Skeletal muscle satellite cell (primary cell): ENCODE results near the gene MVB12B. TPM values are rescaled to one million over a fixed set of nuclear protein-coding genes. Genes with fewer than 3 reads are reported as not detected.
"Not testable (repeated sequence)": the region's sequence is repeated elsewhere in the genome, so short reads cannot be mapped to it uniquely, and the experiment has no call there.

ENCODE experiments used
- H3K27me3 ChIP-seq: 2 replicates; pipeline ENCODE4 v1.7.0; 2013; ENCODE audit warnings: low read length; ENCODE audit not compliant: control insufficient read depth, insufficient read depth
- H3K36me3 ChIP-seq: 2 replicates; pipeline ENCODE4 v1.7.0; 2013; ENCODE audit warnings: mild to moderate bottlenecking, control low read depth, low read length; ENCODE audit not compliant: insufficient read depth
- H3K4me1 ChIP-seq: 2 replicates; pipeline ENCODE4 v1.7.0; 2013; ENCODE audit warnings: low read length; ENCODE audit not compliant: control insufficient read depth, insufficient read depth
- H3K4me2 ChIP-seq: 2 replicates; pipeline ENCODE4 v1.7.0; 2013; ENCODE audit warnings: mild to moderate bottlenecking, low read length
- H3K4me3 ChIP-seq: 2 replicates; pipeline ENCODE4 v1.7.0; 2013; ENCODE audit warnings: low read length
- H3K9ac ChIP-seq: 2 replicates; pipeline ENCODE4 v1.7.0; 2013; ENCODE audit warnings: mild to moderate bottlenecking, low read depth, low read length, moderate library complexity
- H3K9me3 ChIP-seq: replicated peaks from 2 replicates; pipeline ENCODE4 v1.7.0; 2013; ENCODE audit warnings: mild to moderate bottlenecking, control low read depth, low read length
- total RNA-seq: library from RNA; depleted of rRNA; stranded (reverse); fragments of >200 nt; gene quantifications from 2 replicates; pipeline ENCODE4 v1.2.3, GENCODE V29; 2012; rRNA removed

The MVB12B gene, protein sequence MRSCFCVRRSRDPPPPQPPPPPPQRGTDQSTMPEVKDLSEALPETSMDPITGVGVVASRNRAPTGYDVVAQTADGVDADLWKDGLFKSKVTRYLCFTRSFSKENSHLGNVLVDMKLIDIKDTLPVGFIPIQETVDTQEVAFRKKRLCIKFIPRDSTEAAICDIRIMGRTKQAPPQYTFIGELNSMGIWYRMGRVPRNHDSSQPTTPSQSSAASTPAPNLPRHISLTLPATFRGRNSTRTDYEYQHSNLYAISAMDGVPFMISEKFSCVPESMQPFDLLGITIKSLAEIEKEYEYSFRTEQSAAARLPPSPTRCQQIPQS
- total RNA-seq, result 0.51 and 1.1 TPM in 2 replicates

DNA sequence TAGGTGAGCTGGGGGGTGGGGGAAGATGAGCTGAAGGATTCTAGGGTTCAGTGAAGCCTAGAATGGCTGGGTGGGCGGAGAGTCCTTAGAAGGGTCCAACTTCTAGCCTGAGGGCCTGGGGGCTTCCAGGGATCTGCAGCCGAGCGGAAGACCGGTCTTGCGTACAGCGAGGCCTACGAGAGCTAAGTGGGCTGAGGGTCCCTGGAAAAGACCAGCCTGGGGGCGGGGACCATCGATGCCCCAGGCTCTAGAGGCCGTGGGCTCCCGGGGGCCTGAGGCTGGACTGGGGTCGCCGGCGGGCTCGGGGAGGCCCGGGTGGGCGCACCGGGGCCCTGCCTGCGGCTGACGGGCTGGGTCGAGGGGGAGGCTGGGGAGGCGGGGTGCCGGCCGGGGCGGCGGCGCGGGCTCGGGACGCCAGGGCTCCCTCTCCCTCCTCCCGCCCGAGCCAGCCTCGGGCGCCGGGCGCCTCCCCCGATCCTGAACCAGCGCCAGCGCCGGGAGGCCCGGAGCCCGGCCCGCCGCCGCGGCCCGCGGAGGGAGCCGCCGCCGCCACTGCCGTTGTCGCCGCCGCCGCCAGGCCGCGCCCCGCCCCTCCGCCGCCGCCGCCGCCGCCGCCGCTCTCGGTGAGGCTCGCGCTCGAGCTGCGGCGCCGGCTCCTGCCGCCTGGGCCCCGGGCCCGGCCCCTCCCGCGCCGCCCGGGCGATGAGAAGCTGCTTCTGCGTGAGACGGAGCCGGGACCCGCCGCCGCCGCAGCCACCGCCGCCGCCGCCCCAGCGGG, at the start of gene MVB12B:
Gene MVB12B, plus strand, starts transcription at position 602 of the 778 bp plus-strand sequence. Its CDS starts 101 bp downstream, at position 703.
- Histone ChIP-seq H3K4me2 (peak within 1 kb of the TSS; percentile 90), H3K4me1 (peaks cover 6% of the 10 kb centered on the region), H3K4me3 (peak within 1 kb of the TSS; percentile 72), H3K27me3 (no peaks in the 10 kb centered on the region), H3K36me3 (no peaks in the 10 kb centered on the region), H3K9ac (peak within 1 kb of the TSS; percentile 82), H3K9me3 (no peaks in the 10 kb centered on the region)

DNA sequence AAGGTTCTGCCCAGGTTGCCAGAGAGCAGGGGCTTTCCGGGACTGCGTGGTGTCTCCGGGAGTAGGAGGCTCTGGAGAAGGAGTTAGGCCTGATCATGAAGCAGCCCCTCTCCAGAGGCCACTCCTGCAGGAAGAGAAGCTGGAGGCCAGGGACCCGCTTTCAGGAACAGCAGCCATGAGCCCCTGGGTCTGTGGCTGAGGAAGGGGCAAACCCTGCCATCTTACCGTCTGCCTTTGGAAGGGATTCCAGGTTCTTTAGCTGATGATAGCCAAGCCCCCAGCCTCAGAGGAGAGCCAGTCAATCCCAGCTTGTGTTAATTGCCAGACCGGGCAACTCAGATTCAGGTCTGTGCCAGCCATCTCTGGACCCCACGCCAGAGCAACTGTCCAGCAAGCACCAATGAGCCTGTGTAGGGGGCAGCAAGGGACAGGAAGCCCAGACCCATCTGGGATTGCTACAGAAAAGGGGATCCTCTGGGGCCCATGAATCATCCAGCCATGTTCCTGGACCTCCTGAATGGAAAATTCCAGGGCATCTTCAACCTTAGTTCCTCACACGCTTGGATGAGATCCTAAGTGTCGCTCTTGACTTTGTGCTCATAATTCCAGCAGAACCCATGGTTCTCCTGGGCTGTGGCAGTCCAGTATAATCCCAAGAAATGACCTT, 42.7 kb upstream of the MVB12B start:
- H3K36me3 ChIP-seq, result no peaks in the 10 kb centered on the region
- H3K27me3 ChIP-seq, result peaks cover 30% of the 10 kb centered on the region
- no peak overlapping the region for H3K4me2 ChIP-seq
- H3K4me3 ChIP-seq, result no peak overlapping the region
- no peak overlapping the region for H3K9ac ChIP-seq
- H3K9me3 ChIP-seq, result no peaks in the 10 kb centered on the region
- no peaks in the 10 kb centered on the region for H3K4me1 ChIP-seq

DNA sequence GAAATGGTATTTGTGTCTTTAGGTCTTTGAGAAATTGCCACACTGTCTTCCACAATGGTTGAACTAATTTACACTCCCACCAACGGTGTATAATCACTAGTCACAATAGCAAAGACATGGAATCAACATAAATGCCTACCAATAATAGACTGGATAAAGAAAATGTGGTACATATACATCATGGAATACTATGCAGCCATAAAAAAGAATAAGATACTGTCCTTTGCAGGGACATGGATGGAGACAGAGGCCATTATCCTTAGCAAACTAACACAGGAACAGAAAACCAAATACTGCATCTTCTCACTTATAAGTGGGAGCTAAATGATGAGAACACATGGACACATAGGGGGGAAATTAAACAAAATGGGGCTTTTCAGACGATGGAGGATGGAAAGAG, 41.0 kb upstream of the MVB12B start:
- not testable (repeated sequence) for H3K4me2 ChIP-seq, H3K9me3 ChIP-seq, H3K4me3 ChIP-seq, H3K4me1 ChIP-seq, H3K36me3 ChIP-seq, H3K9ac ChIP-seq
- peaks cover 29% of the 10 kb centered on the region for H3K27me3 ChIP-seq

DNA sequence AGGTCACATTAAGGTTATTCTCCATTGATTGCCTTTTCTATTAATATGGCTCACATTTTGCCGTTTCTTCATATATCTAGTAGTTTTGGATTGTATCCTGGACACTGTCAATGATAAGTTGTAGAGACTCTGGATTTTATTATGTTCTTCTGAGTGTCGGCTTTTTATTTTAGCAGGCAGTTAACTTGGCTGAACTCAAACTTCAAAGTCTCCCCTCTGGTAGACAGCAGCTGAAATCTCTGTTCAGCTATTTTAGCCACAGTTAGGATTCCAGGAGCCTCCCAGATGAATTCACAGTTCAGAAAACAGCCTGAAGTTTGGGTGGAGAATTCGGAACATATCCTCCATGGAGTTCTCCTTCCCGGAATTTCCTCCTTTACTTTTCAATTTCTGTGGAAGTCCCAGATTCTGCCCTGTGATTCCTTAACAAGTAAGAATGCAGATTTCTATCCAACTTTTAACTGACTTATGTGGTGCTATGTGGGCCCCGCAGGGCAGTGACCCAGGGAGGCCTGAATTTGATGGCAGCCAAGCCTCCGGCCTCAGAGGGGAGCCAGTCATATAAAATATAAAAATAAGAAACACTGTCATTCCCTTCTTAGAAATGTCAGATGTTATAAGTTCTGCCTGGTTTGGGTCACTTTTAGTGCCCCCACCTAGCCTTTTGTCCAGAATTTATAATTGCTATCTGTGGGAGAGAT, 39.3 kb upstream of the MVB12B start:
- H3K4me1 ChIP-seq, result no peaks in the 10 kb centered on the region
- no peak overlapping the region for H3K4me3 ChIP-seq
- no peaks in the 10 kb centered on the region for H3K36me3 ChIP-seq
- H3K4me2 ChIP-seq, result no peak overlapping the region
- no peaks in the 10 kb centered on the region for H3K9me3 ChIP-seq
- no peak overlapping the region for H3K9ac ChIP-seq
- H3K27me3 ChIP-seq, result peaks cover 36% of the 10 kb centered on the region

DNA sequence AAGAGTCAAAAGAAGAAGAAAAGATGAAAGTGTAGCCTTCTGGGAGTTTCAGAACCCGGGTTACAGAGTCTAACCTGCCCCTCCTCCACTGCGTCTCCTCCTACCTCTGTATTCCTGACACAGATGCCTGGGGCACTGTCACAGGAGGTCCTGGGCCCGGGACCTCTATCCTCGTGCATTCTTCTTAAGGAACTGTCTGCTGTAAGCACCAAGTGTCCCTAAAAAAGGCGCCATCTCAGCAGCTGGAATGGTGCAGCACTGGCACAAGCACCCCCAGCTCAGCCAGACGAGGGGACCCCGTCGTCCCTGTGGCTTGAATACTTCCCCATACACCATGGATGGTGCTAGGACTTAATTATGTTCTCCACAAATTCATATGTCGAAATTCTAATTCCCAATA, 35.8 kb upstream of the MVB12B start:
- Histone ChIP-seq H3K9ac (no peak overlapping the region), H3K4me2 (no peak overlapping the region), H3K36me3 (no peaks in the 10 kb centered on the region), H3K27me3 (peaks cover 40% of the 10 kb centered on the region), H3K4me1 (no peaks in the 10 kb centered on the region), H3K9me3 (no peaks in the 10 kb centered on the region), H3K4me3 (no peak overlapping the region)

DNA sequence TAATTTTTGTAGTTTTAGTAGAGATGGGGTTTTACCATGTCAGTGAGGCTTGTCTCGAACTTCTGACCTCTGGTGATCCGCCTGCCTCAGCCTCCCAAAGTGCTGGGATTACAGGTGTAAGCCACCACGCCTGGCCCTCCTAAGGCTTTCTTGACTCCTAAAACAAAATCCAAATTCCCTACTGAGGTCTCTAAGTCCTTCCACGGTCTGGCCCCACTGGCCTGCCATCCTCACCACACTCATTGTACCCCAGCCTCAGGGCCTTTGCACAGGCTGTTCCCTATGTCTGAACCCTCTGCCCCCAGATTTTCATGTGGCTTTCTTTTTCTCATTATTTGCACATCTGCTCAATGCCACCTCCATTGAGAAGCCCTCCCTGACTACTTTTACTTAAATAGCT, 34.7 kb upstream of the MVB12B start:
- no peak overlapping the region for H3K4me2 ChIP-seq

DNA sequence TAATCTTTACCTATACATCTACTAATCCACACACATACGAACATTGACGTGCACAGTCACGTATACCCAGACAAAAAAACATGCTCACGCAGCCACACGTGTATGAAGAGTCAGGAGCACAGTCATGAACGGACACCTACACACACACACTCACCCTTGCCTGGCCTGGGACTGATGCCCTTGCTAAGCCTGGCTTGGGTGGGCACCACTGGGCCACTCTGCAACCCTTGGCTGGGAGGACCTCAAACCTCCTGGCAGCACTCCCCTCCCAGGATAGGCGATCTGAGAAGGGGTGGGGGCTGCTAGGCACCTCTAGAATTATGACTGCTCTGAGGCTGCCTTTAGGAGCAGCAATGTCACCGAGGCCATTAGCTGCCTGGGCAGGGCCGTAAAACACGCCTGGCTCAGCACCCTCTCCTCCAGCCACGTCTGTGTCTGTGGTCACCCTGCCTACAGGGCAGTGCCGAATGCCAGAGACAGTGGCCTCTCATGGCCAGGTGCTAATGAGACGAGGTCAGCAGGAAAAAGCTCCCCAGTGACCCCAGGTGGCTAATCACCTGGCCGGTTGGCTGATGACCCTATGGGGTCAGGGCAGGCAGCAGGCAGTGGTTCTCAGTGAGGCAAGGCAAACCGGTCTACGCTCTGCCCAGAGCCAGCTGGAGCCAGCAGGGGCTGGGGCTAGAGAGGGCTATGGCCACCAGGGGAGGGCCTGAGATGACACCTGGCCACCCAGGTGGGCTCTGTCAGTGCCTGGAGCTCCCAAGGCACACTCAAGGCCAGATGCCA, 33.7 kb upstream of the MVB12B start:
- Histone ChIP-seq H3K4me1 (no peaks in the 10 kb centered on the region), H3K9me3 (no peaks in the 10 kb centered on the region), H3K9ac (no peak overlapping the region), H3K36me3 (no peaks in the 10 kb centered on the region), H3K4me2 (no peak overlapping the region), H3K4me3 (no peak overlapping the region), H3K27me3 (peaks cover 35% of the 10 kb centered on the region)

More for the DNA sequence above, 34.7 kb upstream of the MVB12B start:
- Histone ChIP-seq H3K36me3 (no peaks in the 10 kb centered on the region), H3K4me3 (no peak overlapping the region), H3K27me3 (peaks cover 36% of the 10 kb centered on the region), H3K4me1 (no peaks in the 10 kb centered on the region), H3K9me3 (no peaks in the 10 kb centered on the region), H3K9ac (no peak overlapping the region)

DNA sequence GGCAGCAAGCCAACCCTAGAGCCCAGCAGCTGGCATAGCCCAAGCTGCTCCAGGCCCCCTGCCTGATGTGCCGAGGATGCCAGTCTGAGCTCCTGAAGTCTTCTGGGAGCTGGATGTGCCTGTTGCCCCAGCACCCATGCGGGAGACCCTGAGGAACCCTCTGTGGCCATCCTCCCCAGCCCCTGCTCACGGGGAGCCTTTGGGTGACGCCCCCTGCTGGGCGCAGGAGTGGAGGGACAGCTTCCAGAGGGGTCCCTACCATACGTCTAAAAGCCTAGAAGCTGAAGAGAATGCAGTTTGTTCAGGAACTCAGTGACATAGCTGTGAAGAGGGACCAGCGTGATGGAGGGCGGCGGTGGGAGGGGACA, 33.1 kb upstream of the MVB12B start:
- no peaks in the 10 kb centered on the region for H3K9me3 ChIP-seq
- H3K4me1 ChIP-seq, result no peaks in the 10 kb centered on the region
- peaks cover 41% of the 10 kb centered on the region for H3K27me3 ChIP-seq

DNA sequence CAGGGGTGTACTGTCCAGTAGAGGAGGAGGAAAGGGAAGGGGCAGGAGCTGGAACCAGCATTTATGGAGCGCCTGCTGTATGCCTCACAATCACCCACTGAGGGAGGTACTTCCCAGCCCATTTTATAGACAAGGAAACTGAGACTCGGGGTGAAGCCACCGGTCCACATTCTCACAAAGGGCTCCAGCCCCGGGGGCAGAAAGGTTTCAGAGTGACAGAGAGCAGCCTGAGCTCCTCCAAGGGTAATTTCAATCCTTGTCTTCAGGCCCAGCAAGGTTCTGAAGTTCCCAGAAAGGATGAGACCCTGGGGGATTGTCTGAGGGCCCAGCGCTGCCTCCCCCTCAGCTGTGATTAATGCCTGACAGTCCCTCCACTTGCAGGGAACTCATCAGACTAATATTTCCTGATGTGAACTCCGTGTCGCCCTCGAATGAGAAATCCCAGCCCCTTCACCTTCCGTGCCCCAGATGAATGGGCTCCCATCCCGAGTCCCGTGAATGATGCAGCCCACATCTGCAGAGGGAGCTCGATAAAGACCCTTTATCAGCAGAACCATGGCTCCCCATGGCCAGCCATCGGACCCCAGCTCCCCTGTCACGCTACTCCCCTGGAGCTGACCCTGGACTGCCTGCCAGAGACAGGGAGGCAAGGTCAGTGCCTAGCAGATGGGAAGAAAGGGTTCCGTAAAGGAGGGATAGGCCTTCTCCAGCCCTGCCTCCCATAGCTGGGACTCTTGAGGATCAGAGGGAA, 32.1 kb upstream of the MVB12B start:
- H3K4me2 ChIP-seq, result no peak overlapping the region
- no peaks in the 10 kb centered on the region for H3K9me3 ChIP-seq
- H3K9ac ChIP-seq, result no peak overlapping the region
- no peak overlapping the region for H3K4me3 ChIP-seq
- no peaks in the 10 kb centered on the region for H3K4me1 ChIP-seq
- H3K36me3 ChIP-seq, result no peaks in the 10 kb centered on the region
- peaks cover 48% of the 10 kb centered on the region for H3K27me3 ChIP-seq

More for the DNA sequence above, 33.1 kb upstream of the MVB12B start:
- no peak overlapping the region for H3K4me3 ChIP-seq
- H3K4me2 ChIP-seq, result no peak overlapping the region
- H3K36me3 ChIP-seq, result no peaks in the 10 kb centered on the region
- no peak overlapping the region for H3K9ac ChIP-seq

DNA sequence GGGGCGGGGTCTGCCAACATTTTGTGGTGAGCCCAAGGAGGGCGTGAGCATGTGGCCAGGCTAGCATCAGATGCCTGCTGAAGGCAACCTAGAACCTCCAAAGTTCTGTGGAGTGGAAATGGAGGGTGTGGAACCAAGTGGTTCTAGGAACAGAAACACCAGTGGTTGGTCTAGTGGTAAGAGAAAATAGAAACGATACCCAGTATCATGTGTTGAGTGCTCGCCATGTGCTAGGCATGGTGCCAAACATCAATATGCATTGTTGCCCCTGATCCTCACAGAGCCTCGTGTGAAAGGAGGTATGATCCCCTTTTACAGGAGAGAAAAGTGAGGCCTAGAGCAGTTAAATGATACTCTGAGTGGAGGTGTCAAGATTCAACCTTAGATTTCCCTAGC, 31.5 kb upstream of the MVB12B start:
- H3K4me1 ChIP-seq, result no peaks in the 10 kb centered on the region
- H3K4me2 ChIP-seq, result no peak overlapping the region
- peaks cover 51% of the 10 kb centered on the region for H3K27me3 ChIP-seq
- no peak overlapping the region for H3K4me3 ChIP-seq
- no peaks in the 10 kb centered on the region for H3K9me3 ChIP-seq
- H3K9ac ChIP-seq, result no peak overlapping the region
- H3K36me3 ChIP-seq, result no peaks in the 10 kb centered on the region
